SK-N-SH treated with all-trans-retinoic acid at 6 μM for 48 hours (cell line): ENCODE data around the gene HDAC4.

Experiments
- ATAC-seq: fragments of 200-7000 bp; cut with Tn5 transposase; 3 replicates; pipeline ENCODE4 v1.9.1; 2020; ENCODE audit warnings: mild to moderate bottlenecking, moderate library complexity
- ARNTL ChIP-seq: fragments of 450-650 bp; formaldehyde crosslinking; IDR thresholded peaks from 2 replicates; pipeline ENCODE4 v1.5.0; 2020; ENCODE audit warnings: low read depth, mild to moderate bottlenecking, moderate library complexity, borderline replicate concordance
- BACH2 ChIP-seq: fragments of 250-450 bp; sonication (Bioruptor Pico); IDR thresholded peaks from 2 replicates; pipeline ENCODE4 v1.9.0; 2021; ENCODE audit warnings: mild to moderate bottlenecking, borderline replicate concordance
- CSDC2 ChIP-seq: fragments of 250-450 bp; sonication (Bioruptor Pico); IDR thresholded peaks from 2 replicates; pipeline ENCODE4 v1.5.0; 2020; ENCODE audit warnings: mild to moderate bottlenecking, moderate library complexity
- ESRRG ChIP-seq: fragments of 250-450 bp; sonication (Bioruptor Pico); IDR thresholded peaks from 2 replicates; pipeline ENCODE4 v1.6.1; 2021; ENCODE audit warnings: mild to moderate bottlenecking
- GLIS3 ChIP-seq: fragments of 250-450 bp; sonication (Bioruptor Pico); IDR thresholded peaks from 2 replicates; pipeline ENCODE4 v1.5.0; 2020; ENCODE audit warnings: mild to moderate bottlenecking, moderate library complexity
- PPARA ChIP-seq: fragments of 250-450 bp; sonication (Bioruptor Pico); IDR thresholded peaks from 2 replicates; pipeline ENCODE4 v1.5.0; 2020; ENCODE audit warnings: mild to moderate bottlenecking, borderline replicate concordance
- RARB ChIP-seq: fragments of 250-450 bp; sonication (Bioruptor Pico); IDR thresholded peaks from 2 replicates; pipeline ENCODE4 v1.8.0; 2021; ENCODE audit warnings: mild to moderate bottlenecking, moderate library complexity
- SNAI2 ChIP-seq: fragments of 250-450 bp; sonication (Bioruptor Pico); IDR thresholded peaks from 2 replicates; pipeline ENCODE4 v1.5.0; 2020; ENCODE audit warnings: mild to moderate bottlenecking, moderate library complexity
- TCF4 ChIP-seq: fragments of 250-450 bp; sonication (Bioruptor Pico); IDR thresholded peaks from 2 replicates; pipeline ENCODE4 v1.8.0; 2021; ENCODE audit warnings: mild to moderate bottlenecking, moderate library complexity, borderline replicate concordance
- TOX ChIP-seq: fragments of 250-450 bp; sonication (Bioruptor Pico); IDR thresholded peaks from 2 replicates; pipeline ENCODE4 v1.8.0; 2021; ENCODE audit warnings: mild to moderate bottlenecking, moderate library complexity, borderline replicate concordance
- ZC3H10 ChIP-seq: fragments of 250-450 bp; sonication (Bioruptor Pico); IDR thresholded peaks from 2 replicates; pipeline ENCODE4 v1.5.1; 2021; ENCODE audit warnings: mild to moderate bottlenecking, moderate library complexity
- ZFP3 ChIP-seq: fragments of 250-450 bp; sonication (Bioruptor Pico); IDR thresholded peaks from 2 replicates; pipeline ENCODE4 v1.5.0; 2020; ENCODE audit warnings: mild to moderate bottlenecking, moderate library complexity
- ZNF565 ChIP-seq: fragments of 450-650 bp; formaldehyde crosslinking; conservative IDR thresholded peaks from 2 replicates; pipeline ENCODE4 v1.5.0; 2020; ENCODE audit warnings: low read depth, mild to moderate bottlenecking, moderate library complexity
- ZNF70 ChIP-seq: fragments of 450-650 bp; formaldehyde crosslinking; IDR thresholded peaks from 2 replicates; pipeline ENCODE4 v1.5.0; 2020; ENCODE audit warnings: mild to moderate bottlenecking, moderate library complexity
- ZNF8 ChIP-seq: fragments of 450-650 bp; formaldehyde crosslinking; IDR thresholded peaks from 2 replicates; pipeline ENCODE4 v1.5.0; 2020; ENCODE audit warnings: mild to moderate bottlenecking, moderate library complexity
- TF ChIP-seq, protein P1 (sequence below): fragments of 250-450 bp; sonication (Bioruptor Pico); IDR thresholded peaks from 2 replicates; pipeline ENCODE4 v1.8.0; 2021; ENCODE audit warnings: low read depth, mild to moderate bottlenecking, moderate library complexity, borderline replicate concordance
- TF ChIP-seq, protein P2 (sequence below): fragments of 250-450 bp; sonication (Bioruptor Pico); IDR thresholded peaks from 2 replicates; pipeline ENCODE4 v1.5.1; 2021; ENCODE audit warnings: mild to moderate bottlenecking, moderate library complexity
- TF ChIP-seq, protein P3 (sequence below): fragments of 250-450 bp; sonication (Bioruptor Pico); IDR thresholded peaks from 2 replicates; pipeline ENCODE4 v1.8.0; 2020; ENCODE audit warnings: mild to moderate bottlenecking, moderate library complexity, borderline replicate concordance
- TF ChIP-seq, protein P4 (sequence below): fragments of 250-450 bp; sonication (Bioruptor Pico); IDR thresholded peaks from 2 replicates; pipeline ENCODE4 v1.5.0; 2020; ENCODE audit warnings: mild to moderate bottlenecking, moderate library complexity
- TF ChIP-seq, protein P5 (sequence below): fragments of 250-450 bp; sonication (Bioruptor Pico); IDR thresholded peaks from 2 replicates; pipeline ENCODE4 v1.5.1; 2020; ENCODE audit warnings: low read depth, mild to moderate bottlenecking, moderate library complexity

Gene HDAC4

DNA sequence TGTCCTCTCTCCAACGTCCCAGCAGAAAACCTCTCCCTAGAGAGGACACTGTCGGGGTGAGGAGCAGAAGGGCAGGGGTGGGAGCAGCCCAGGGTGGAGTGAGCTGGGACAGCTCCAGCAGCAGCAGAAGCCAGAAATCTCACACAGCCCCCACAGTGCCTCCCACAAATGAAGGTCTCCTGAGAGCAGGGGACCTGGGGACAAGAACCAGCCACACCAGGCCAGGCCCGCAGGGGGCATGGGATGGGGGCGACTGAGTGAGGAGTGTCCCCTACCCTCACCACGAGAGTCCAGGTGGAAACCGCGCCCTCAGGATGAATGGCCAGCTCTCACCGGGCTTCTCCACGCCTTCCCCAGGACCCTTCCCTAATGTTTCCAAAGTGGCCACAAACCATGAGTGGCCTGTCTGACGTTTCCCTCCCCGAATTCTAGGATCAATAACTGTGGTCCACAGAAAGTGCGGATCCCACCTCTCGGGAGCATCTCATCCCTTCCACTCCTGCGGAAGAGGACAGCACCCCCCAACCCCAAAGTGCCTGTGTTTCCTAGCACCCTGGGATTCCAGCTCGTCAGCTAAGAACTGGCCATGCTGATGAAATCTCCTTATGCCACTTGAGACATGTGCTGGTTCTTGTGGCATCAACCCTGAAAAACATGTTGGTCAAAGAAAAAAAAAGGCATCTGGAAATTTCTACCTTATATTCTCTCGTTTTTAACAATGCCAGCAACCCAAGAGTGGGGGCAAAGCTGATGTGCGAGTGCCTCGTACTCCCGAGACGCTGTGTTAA lies 121.1 kb downstream of the HDAC4 start:
- TF ChIP-seq, protein P1, sequence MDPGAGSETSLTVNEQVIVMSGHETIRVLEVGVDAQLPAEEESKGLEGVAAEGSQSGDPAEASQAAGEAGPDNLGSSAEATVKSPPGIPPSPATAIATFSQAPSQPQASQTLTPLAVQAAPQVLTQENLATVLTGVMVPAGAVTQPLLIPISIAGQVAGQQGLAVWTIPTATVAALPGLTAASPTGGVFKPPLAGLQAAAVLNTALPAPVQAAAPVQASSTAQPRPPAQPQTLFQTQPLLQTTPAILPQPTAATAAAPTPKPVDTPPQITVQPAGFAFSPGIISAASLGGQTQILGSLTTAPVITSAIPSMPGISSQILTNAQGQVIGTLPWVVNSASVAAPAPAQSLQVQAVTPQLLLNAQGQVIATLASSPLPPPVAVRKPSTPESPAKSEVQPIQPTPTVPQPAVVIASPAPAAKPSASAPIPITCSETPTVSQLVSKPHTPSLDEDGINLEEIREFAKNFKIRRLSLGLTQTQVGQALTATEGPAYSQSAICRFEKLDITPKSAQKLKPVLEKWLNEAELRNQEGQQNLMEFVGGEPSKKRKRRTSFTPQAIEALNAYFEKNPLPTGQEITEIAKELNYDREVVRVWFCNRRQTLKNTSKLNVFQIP (CRISPR knock-in tag), result no peak
- TF ChIP-seq TCF4 (CRISPR knock-in tag), result no peak
- ATAC-seq, result no peak

DNA sequence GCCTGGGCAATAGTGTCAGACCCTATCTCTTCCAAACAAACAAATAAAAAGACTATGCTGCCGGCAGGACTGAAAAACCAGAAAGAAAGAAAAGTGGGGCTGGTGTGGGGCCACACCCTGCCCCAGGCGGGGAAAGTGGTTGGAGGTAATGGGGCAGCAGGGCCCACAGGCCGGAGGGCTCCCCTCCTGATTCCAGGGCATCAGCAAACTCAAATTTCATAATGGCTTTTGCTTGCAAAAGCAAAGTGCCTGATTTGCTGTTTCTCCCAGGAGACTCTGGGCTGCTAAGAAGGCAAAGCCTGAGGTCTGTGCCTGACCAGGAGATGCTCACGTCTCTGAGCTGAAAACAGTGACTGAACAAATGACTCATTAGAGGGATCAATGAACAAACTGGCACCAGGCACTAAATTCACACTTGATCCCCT lies 121.9 kb downstream of the HDAC4 start:
- ATAC-seq, result no peak
- TF ChIP-seq GLIS3 (no peak), TOX (CRISPR knock-in tag) (no peak), ARNTL (CRISPR knock-in tag) (no peak), ZFP3 (no peak), TCF4 (CRISPR knock-in tag) (no peak), SNAI2 (CRISPR knock-in tag) (no peak), ESRRG (CRISPR knock-in tag) (no peak), ZNF8 (CRISPR knock-in tag) (no peak), ZNF70 (no peak), RARB (CRISPR knock-in tag) (no peak), PPARA (CRISPR knock-in tag) (no peak), CSDC2 (no peak), ZC3H10 (CRISPR knock-in tag) (no peak), BACH2 (CRISPR knock-in tag) (no peak)
- TF ChIP-seq, protein P2, sequence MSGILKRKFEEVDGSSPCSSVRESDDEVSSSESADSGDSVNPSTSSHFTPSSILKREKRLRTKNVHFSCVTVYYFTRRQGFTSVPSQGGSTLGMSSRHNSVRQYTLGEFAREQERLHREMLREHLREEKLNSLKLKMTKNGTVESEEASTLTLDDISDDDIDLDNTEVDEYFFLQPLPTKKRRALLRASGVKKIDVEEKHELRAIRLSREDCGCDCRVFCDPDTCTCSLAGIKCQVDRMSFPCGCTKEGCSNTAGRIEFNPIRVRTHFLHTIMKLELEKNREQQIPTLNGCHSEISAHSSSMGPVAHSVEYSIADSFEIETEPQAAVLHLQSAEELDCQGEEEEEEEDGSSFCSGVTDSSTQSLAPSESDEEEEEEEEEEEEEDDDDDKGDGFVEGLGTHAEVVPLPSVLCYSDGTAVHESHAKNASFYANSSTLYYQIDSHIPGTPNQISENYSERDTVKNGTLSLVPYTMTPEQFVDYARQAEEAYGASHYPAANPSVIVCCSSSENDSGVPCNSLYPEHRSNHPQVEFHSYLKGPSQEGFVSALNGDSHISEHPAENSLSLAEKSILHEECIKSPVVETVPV (CRISPR knock-in tag), result no peak
- TF ChIP-seq, protein P3, sequence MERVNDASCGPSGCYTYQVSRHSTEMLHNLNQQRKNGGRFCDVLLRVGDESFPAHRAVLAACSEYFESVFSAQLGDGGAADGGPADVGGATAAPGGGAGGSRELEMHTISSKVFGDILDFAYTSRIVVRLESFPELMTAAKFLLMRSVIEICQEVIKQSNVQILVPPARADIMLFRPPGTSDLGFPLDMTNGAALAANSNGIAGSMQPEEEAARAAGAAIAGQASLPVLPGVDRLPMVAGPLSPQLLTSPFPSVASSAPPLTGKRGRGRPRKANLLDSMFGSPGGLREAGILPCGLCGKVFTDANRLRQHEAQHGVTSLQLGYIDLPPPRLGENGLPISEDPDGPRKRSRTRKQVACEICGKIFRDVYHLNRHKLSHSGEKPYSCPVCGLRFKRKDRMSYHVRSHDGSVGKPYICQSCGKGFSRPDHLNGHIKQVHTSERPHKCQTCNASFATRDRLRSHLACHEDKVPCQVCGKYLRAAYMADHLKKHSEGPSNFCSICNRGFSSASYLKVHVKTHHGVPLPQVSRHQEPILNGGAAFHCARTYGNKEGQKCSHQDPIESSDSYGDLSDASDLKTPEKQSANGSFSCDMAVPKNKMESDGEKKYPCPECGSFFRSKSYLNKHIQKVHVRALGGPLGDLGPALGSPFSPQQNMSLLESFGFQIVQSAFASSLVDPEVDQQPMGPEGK (CRISPR knock-in tag), result no peak
- TF ChIP-seq, protein P4, sequence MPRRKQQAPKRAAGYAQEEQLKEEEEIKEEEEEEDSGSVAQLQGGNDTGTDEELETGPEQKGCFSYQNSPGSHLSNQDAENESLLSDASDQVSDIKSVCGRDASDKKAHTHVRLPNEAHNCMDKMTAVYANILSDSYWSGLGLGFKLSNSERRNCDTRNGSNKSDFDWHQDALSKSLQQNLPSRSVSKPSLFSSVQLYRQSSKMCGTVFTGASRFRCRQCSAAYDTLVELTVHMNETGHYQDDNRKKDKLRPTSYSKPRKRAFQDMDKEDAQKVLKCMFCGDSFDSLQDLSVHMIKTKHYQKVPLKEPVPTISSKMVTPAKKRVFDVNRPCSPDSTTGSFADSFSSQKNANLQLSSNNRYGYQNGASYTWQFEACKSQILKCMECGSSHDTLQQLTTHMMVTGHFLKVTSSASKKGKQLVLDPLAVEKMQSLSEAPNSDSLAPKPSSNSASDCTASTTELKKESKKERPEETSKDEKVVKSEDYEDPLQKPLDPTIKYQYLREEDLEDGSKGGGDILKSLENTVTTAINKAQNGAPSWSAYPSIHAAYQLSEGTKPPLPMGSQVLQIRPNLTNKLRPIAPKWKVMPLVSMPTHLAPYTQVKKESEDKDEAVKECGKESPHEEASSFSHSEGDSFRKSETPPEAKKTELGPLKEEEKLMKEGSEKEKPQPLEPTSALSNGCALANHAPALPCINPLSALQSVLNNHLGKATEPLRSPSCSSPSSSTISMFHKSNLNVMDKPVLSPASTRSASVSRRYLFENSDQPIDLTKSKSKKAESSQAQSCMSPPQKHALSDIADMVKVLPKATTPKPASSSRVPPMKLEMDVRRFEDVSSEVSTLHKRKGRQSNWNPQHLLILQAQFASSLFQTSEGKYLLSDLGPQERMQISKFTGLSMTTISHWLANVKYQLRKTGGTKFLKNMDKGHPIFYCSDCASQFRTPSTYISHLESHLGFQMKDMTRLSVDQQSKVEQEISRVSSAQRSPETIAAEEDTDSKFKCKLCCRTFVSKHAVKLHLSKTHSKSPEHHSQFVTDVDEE (CRISPR knock-in tag), result no peak

DNA sequence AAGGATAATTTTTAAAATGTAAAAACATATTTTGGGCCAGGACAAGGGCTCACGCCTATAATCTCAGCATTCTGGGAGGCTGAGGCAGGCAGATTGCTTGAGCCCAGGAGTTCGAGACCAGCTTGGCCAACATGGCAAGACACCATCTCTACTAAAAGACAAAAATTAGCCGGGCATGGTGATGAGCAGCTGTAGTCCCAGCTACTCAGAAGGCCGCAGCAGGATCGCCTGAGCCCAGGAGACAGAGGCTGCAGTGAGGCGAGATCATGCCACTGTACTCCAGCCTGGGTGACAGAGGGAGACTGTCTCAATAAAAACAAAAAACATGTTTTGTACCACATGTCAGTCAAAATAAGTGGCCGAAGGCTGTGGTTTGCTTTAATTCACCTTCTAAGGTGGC lies 122.5 kb downstream of the HDAC4 start:
- no peak for ATAC-seq
- TF ChIP-seq TOX (CRISPR knock-in tag) (no peak), ZNF70 (no peak), TCF4 (CRISPR knock-in tag) (no peak), ZNF565 (no peak), PPARA (CRISPR knock-in tag) (no peak), ZFP3 (no peak), GLIS3 (no peak), RARB (CRISPR knock-in tag) (no peak), BACH2 (CRISPR knock-in tag) (no peak)
- TF ChIP-seq, protein P4 (CRISPR knock-in tag), result no peak
- TF ChIP-seq, protein P5, sequence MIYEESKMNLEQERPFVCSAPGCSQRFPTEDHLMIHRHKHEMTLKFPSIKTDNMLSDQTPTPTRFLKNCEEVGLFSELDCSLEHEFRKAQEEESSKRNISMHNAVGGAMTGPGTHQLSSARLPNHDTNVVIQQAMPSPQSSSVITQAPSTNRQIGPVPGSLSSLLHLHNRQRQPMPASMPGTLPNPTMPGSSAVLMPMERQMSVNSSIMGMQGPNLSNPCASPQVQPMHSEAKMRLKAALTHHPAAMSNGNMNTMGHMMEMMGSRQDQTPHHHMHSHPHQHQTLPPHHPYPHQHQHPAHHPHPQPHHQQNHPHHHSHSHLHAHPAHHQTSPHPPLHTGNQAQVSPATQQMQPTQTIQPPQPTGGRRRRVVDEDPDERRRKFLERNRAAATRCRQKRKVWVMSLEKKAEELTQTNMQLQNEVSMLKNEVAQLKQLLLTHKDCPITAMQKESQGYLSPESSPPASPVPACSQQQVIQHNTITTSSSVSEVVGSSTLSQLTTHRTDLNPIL (CRISPR knock-in tag), result no peak
- TF ChIP-seq, protein P1 (CRISPR knock-in tag), result no peak
- TF ChIP-seq, protein P2 (CRISPR knock-in tag), result no peak
